UCSD-AML1 (cell line): ENCODE results near the gene SMC2.

Source experiments
- DNase-seq: peaks from one replicate; lab custom pipeline; 2025; ENCODE audit not compliant: unreplicated experiment; lab: John Stamatoyannopoulos, UW

SMC2 gene

DNA sequence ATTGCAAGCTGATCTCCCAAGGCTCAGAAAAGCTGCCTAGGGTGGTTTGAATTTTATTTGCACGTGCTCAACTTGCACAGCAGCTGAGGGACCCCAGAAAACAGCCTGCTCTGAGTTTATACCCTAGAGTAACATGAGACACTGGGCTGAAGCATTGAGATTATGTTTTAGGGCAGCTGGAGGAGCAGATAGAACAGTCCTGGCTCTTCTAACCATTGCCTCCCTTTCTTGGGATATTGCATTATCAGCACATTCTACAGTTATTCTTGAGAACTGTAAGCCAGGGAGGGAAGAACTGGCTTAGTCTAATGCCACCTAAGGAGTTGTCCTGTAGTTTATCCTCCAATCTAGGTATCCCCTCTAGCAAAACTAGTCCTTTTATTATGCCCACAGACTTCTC lies 10.3 kb downstream of the SMC2 start:
- DNase-seq: no peak

DNA sequence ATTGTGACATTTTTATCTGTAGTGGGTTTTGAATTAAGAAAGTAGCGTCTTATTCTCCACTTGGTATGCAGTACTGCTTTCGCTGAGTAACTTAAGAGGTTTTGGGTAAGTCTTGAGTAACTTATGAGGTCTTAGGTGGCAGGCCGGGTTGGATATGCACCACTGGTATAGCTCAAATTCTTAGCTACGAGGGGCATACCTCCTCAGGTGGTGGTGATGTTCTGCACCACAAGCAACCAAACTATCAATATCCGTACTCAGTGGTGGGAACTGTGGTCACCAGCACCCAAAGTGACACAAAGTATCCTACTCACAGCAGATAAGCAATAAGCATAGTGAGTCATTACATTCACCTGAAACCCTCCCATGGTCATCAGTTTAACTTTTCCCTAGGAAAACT lies 13.7 kb downstream of the SMC2 start:
- DNase-seq: no peak

DNA sequence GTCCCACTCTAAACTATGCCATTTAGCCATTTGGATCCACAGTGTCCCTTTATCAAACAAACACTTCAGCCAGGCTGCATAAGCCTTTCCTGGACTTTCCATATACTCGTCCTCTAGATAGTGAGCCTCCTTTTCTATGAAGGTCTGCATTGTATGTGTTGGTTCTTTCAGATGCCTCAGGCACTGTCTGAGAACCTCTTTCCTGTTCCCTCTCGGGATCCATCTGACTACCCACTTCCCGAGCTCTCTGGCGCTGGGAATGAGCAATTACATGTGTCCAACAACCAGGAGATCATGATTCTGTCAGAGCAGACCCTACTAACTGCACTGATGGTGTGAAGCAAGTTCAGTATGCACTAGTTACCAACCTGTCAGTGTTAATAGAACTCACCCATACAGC lies 14.2 kb downstream of the SMC2 start:
- no peak for DNase-seq

DNA sequence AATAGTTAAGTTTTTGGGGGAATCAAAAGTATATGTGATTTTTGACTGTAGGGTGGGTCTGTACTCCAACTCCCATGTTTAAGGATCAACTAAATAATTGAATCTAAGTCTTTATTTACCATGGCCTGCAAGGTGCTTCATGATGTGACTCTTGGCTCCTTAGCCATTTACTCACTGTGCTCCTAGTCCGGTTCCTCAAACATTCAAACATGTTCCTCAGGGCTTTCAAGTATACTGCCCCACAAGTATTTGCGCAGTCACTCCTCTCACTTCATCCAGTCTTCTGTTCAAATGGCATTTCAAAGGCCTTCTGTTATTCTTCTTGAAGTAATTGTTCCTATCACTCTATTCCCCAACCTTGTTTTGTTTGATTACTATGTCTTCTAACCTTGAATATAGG lies 16.4 kb downstream of the SMC2 start:
- DNase-seq: no peak

DNA sequence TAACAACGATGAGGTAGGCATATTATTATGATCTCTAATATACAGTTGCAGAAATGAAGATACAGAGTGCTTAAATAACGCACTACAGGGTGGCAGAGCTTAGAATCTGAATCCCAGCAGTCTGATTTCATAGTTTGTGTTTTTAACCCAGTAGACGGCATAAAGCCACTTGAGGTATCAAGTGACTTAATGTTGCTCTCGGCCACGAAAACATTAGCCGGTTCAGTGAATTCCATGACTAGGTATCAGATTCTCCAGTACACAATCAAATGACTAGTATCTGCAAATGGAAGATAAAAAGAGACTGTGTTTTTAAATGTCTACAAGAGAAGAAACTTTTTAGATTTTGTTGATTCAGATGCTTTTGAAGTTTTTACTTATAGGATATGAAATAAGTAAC lies 24.8 kb downstream of the SMC2 start:
- no peak for DNase-seq

DNA sequence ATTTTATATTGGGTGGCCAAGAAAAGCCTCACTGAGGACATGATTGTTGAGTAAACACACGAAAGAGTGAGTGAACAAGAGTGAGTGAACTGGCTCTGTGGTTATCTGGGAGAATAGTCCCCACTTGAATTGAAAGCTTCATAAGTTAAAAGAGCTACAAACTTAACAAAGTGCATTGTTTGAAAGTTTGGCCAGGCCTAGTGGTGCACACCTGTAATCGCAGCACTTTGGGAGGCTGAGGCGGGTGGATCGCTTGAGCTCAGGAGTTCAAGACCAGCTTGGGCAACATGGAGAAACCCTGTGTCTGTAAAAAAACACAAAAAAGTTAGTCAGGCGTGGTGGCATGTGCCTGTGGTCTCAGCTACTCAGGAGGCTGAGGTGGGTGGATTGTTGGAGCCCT lies 26.9 kb downstream of the SMC2 start:
- no peak for DNase-seq

DNA sequence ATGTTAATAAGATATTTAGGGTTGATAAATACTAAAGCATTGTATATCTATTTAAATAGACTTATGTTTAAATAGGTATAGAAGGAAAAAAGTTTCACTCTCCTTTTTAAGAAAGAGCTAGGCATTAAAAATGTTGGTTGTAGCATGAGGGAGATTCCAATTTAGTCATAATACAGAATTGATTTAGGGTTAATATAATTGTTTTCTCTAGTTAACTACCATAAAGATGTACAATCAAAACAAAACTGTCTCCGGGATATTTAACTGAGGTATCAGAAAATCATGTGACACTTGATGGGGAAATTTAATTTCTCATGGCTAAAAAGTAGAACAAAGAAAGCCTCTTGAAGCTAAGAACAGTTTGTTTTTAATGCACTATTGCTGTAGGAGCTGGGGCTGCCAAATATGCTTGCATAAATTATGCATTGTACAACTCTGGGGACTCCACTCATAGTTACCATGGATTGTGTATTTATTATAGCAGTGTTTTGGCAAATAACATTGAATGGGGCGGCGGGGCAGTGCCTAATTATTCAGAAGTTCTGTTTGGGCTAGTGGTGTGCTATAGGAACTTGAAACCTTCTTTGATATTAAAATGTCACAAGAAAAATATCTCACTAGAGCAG lies 44.2 kb downstream of the SMC2 start:
- no peak for DNase-seq

DNA sequence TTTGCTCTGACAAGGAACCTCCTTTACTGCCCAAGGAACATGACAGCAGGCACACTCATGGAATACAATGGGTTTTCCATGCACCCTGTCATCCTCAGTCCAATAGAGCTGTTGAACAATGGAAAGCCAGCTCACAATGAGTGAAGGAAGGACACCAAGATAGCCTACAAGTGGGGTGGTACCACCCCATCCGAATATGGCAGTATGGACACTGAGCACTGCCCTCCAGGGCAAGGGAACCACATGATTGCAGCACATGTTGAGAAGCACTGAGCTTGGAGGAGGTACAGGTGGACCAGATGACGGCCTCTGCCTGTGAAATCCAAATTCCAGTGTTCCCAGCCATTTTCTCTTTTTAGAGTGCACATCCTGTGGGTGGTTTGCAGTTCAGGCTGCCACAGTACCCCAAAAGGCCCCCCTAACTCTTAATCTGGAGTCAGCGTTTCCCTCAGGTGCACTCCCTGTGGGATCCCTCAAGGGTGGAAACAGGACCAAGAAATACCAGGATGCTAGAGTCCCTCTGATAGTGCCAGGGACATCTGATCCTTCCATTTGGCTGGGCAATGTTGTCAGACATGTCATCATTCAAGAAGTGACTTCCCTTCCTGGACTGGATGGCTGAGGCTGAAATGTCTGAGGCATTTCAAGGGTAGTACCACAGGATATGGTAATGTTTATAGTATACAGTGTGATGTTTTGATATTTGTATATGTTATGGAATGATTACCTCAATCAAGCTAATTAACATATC lies 48.9 kb downstream of the SMC2 start:
- peak; percentile 5 for DNase-seq

DNA sequence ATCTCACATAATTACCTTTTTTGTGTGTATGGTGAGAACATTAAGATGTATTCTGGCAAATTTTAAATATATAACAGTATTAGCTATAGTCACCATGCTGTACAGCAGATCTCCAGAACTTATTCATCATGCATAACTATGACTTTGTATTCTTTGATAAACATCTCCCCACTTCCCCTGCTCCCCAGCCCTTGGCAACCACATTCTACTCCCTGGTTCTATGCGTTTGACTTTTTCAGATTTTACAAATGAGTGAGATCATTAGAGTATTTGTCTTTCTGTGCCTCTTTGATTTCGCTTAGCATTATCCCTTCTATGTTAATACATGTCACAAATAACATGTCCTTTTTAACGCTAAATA lies 49.4 kb downstream of the SMC2 start:
- no peak for DNase-seq

DNA sequence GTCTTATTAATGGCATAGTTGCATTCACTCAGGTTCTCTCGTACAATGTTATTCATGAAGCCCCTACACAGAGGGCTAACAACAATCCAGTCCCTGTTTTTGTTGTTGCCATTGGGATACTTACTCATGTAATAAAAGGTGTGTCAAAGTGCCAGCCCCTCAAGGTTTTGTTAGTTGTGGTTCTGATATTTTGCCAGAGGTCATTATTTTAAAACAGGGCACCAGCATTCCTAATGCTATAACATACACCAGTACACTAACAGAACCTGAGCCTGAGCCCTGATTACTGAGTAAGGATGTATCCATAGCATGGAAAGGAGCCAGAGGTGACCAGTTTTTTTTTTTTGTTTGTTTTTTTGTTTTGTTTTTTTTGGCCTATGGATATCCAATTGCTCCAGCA lies 50.2 kb downstream of the SMC2 start:
- no peak for DNase-seq

DNA sequence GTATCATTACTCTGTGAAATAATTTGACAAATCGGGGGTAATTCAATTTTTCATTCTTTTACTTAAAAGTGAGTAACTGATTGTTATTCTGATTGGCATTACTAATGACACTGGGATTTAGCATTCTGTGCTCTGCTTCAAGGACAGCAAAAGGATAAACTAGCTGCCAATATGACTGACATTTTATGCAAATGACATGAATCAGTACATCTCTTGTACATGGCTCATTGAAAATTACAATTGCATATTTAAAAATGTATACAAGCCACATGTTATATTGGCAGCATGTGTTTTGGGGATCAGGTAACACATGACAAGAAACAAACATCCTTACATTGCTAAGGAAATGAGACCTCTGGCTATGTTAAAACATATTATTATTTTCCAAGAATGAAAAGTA lies 79.0 kb downstream of the SMC2 start:
- DNase-seq: no peak

DNA sequence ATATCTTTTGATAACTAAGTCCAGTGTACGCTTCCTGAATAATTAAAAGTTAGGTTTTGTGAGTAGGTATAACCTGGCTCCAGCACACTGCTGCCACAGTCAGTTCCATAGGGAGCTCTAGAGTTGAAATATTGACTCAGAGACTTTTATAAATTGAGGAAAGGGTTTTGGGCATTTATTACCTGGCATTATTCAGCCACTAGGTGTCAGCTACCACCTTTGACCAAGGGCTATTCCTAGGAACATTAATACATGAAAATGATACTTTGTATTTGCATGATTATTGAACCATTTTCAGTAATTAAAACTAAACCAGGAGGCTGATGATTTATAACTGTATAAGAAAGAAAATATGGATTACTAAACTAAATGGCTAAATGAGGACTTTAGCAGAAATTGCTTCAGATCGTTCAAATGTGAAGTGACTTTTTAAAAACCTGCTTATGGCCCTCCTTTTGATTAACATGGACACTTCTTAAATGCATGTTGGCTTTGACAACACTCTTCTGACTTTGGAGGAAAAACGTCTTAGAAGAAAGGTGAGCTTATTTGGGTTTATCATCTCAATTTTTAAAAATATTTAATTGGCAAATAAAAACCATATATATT lies 83.0 kb downstream of the SMC2 start:
- DNase-seq: no peak

DNA sequence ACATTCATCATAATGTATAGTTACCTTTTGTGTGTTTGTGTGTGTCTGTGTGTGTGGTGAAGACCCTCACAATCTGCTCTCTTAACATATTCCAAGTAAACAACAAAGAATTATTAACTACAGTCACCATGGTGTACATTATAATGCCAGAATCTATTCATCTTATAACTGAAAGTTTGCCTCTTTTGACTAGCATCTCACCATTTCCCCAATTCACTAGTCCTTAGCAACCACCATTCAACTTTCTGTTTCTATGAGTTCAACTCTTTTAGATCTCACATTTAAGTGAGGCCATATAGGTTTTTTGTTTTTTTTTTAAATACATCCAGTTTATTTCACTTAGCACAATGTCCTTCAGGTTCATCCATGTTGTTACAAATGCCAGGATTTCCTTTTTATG lies 83.6 kb downstream of the SMC2 start:
- DNase-seq: no peak
